A549 (cell line): ENCODE results near the gene ERO1A. TPM values are rescaled to one million over a fixed set of nuclear protein-coding genes. Genes with fewer than 3 reads are reported as not detected.

Experiments
- ATAC-seq, 2 experiments: fragments of 200-7000 bp in 1 of 2; fragments of >200 bp in 1 of 2; cut with Nextera tagmentation in 1 of 2; cut with Tn5 transposase in 1 of 2; 3 replicates each; pipeline versions ENCODE4 v1.8.0 to v1.9.1; 2018 to 2020; ENCODE audit warnings: mild to moderate bottlenecking in 1 of 2, moderate library complexity in 1 of 2
- CTCF ChIA-PET: fragments of 300-600 bp; sonication (Branson Sonifier 250); formaldehyde crosslinking; extraction: SDS; loops from one replicate; lab custom pipeline; 2021; ENCODE audit warnings: antibody characterized with exemption, inconsistent platforms; lab: Yijun Ruan, JAX
- POLR2A ChIA-PET: fragments of 350-600 bp; formaldehyde crosslinking; extraction: SDS; loops from one replicate; lab custom pipeline; 2021; ENCODE audit warnings: antibody characterized with exemption, inconsistent platforms; lab: Yijun Ruan, JAX
- DNase-seq, 2 experiments: peaks; one replicate each; pipeline versions ENCODE4 v3.0.0 to v3.0.0-alpha.2; 2011 to 2016; ENCODE audit warnings: low read depth in 1 of 2, low spot score in 1 of 2
- FAIRE-seq: peaks from 2 replicates; lab custom pipeline; 2011; peaks lifted over from hg19 to GRCh38; lab: Jason Lieb, UNC
- H3K27ac ChIP-seq, 2 experiments: fragments of >200 bp; sonication (Bioruptor Twin); formaldehyde crosslinking; 3 replicates each; pipeline ENCODE4 v1.5.1; 2016 to 2017
- H3K4me1 ChIP-seq: fragments of >200 bp; sonication (Bioruptor Twin); formaldehyde crosslinking; 3 replicates; pipeline ENCODE4 v1.6.1; 2016
- H3K4me2 ChIP-seq: fragments of >200 bp; sonication (Bioruptor Twin); formaldehyde crosslinking; 3 replicates; pipeline ENCODE4 v1.6.1; 2016
- H3K4me3 ChIP-seq: fragments of >200 bp; sonication (Bioruptor Twin); formaldehyde crosslinking; 3 replicates; pipeline ENCODE4 v1.5.1; 2016
- H3K9me3 ChIP-seq: fragments of >200 bp; sonication (Bioruptor Twin); formaldehyde crosslinking; 3 replicates; pipeline ENCODE4 v1.6.1; 2016
- ATOH8 ChIP-seq: fragments of 250-450 bp; sonication (Bioruptor Pico); IDR thresholded peaks from 2 replicates; pipeline ENCODE4 v1.5.0; 2020; ENCODE audit warnings: low read depth, mild to moderate bottlenecking, moderate library complexity
- CHD2 ChIP-seq: fragments of 150-350 bp; IDR thresholded peaks from 2 replicates; pipeline ENCODE4 v1.6.1; 2014; ENCODE audit warnings: low read length; ENCODE audit not compliant: partially characterized antibody
- CHD4 ChIP-seq: fragments of 200-600 bp; sonication (generic); IDR thresholded peaks from 2 replicates; pipeline ENCODE4 v1.6.1; 2016; ENCODE audit warnings: antibody characterized with exemption, mild to moderate bottlenecking, borderline replicate concordance
- CTCF ChIP-seq: fragments of >200 bp; sonication (Bioruptor Twin); formaldehyde crosslinking; IDR thresholded peaks from 3 replicates; pipeline ENCODE4 v1.5.1; 2016
- EHMT2 ChIP-seq: fragments of 200-600 bp; sonication (generic); IDR thresholded peaks from 2 replicates; pipeline ENCODE4 v1.6.1; 2016; ENCODE audit warnings: antibody characterized with exemption, low read depth, mild to moderate bottlenecking, moderate library complexity
- FOSL2 ChIP-seq, 2 experiments: fragments of 450-650 bp in 1 of 2; fragments of >200 bp in 1 of 2; sonication (Bioruptor Twin) in 1 of 2; formaldehyde crosslinking; IDR thresholded peaks; 2 replicates each; pipeline versions ENCODE4 v1.5.0 to v1.6.1; 2016 to 2020; ENCODE audit warnings: mild to moderate bottlenecking in 1 of 2, moderate library complexity in 1 of 2
- GATA3 ChIP-seq: IDR thresholded peaks from 2 replicates; pipeline ENCODE4 v1.6.1; 2012; ENCODE audit warnings: borderline replicate concordance
- HMGXB4 ChIP-seq: fragments of 250-450 bp; sonication (Bioruptor Pico); IDR thresholded peaks from 2 replicates; pipeline ENCODE4 v1.5.0; 2021; ENCODE audit warnings: mild to moderate bottlenecking, moderate library complexity, borderline replicate concordance
- HOXB5 ChIP-seq: fragments of 250-450 bp; sonication (Bioruptor Pico); IDR thresholded peaks from 2 replicates; pipeline ENCODE4 v1.5.0; 2020; ENCODE audit warnings: mild to moderate bottlenecking, moderate library complexity
- MAZ ChIP-seq: fragments of 150-350 bp; IDR thresholded peaks from 2 replicates; pipeline ENCODE4 v1.6.1; 2014; ENCODE audit warnings: antibody characterized with exemption, low read depth, low read length, borderline replicate concordance
- RAD21 ChIP-seq, 2 experiments: fragments of >200 bp in 1 of 2; sonication (Bioruptor Twin) in 1 of 2; formaldehyde crosslinking in 1 of 2; IDR thresholded peaks in 1 of 2; conservative IDR thresholded peaks in 1 of 2; 2 replicates in 1 of 2; 3 replicates in 1 of 2; pipeline ENCODE4 v1.6.1; 2012 to 2018; ENCODE audit warnings: inconsistent platforms in 1 of 2
- RARB ChIP-seq: fragments of 250-450 bp; sonication (Bioruptor Pico); IDR thresholded peaks from 2 replicates; pipeline ENCODE4 v1.8.0; 2021; ENCODE audit warnings: mild to moderate bottlenecking, moderate library complexity
- REST ChIP-seq: fragments of 200-600 bp; sonication (generic); IDR thresholded peaks from 2 replicates; pipeline ENCODE4 v1.6.1; 2016; ENCODE audit warnings: antibody characterized with exemption, mild to moderate bottlenecking, moderate library complexity
- RNF2 ChIP-seq: fragments of 200-600 bp; sonication (generic); IDR thresholded peaks from 2 replicates; pipeline ENCODE4 v1.6.1; 2016; ENCODE audit warnings: low read depth, mild to moderate bottlenecking, antibody characterized with exemption, moderate library complexity, borderline replicate concordance
- ZSCAN20 ChIP-seq: fragments of 250-450 bp; sonication (Bioruptor Pico); IDR thresholded peaks from 2 replicates; pipeline ENCODE4 v1.8.0; 2022; ENCODE audit warnings: mild to moderate bottlenecking, moderate library complexity
- WGBS: methylation state at CpG from one replicate; pipeline ENCODE4 v1.1.6; 2017; ENCODE audit errors: missing lambda C conversion rate; 5-methylcytosine and 5-hydroxymethylcytosine counted together
- polyA plus RNA-seq, 4 experiments: library from polyadenylated mRNA; depleted of rRNA in 3 of 4; stranded (reverse); fragments of >200 nt; fragmentation: RNase III in 1 of 4; extraction: RNeasy Plus Mini Kit Qiagen cat#74134 plus additional on column Dnase treatment in 1 of 4; gene quantifications; 2 replicates in 3 of 4; 3 replicates in 1 of 4; pipeline ENCODE4 v1.2.3, GENCODE V29; 2011 to 2017
- TF ChIP-seq, protein P1 (sequence below): fragments of >200 bp; sonication (Bioruptor Twin); formaldehyde crosslinking; IDR thresholded peaks from 2 replicates; pipeline ENCODE4 v1.6.1; 2016

The ERO1A gene
- polyA plus RNA-seq, 2 of the 4 experiments (the other 2 are of a cell fraction): 39.2 to 69.1 TPM

DNA sequence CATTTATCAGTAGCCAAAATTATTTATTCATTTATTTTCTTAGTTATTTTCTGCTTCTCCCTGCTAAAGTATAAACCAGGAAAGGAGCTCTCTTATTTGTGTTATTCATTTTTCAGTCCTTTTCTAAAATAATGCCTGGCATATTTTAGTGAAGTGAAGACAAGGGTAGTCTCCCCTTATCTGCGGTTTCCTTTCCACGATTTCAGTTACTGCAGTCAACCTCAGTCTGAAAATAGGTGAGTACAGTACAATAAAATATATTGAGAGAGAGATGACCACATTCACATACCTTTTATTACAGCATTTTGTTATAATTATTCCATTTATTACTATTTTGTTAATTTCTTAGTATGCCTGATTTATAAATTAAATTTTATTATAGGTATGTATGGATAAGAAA lies 85.2 kb downstream of the ERO1A start:
- DNase-seq: no peak
- no peak overlapping the region for H3K4me2 ChIP-seq
- CTCF ChIA-PET: no interaction called here

More for the DNA sequence above, 85.2 kb downstream of the ERO1A start:
- POLR2A ChIA-PET: no interaction called here
- H3K4me3 ChIP-seq: no peak overlapping the region
- no peaks in the 10 kb centered on the region for H3K9me3 ChIP-seq
- no peak overlapping the region for H3K27ac ChIP-seq
- H3K4me1 ChIP-seq: no peaks in the 10 kb centered on the region
- FAIRE-seq: no peak
- TF ChIP-seq ZSCAN20: no peak
- no peak for TF ChIP-seq REST
- no peak for TF ChIP-seq RNF2
- no peak for TF ChIP-seq EHMT2
- no peak for TF ChIP-seq RAD21 (conservative IDR thresholded peaks at IDR 0.05 in 1 of 2, IDR thresholded peaks at IDR 0.05 in 1 of 2)
- TF ChIP-seq RARB (CRISPR knock-in tag): no peak
- no peak for TF ChIP-seq HMGXB4 (CRISPR knock-in tag)
- TF ChIP-seq GATA3: no peak
- TF ChIP-seq MAZ: no peak
- TF ChIP-seq ATOH8: no peak
- TF ChIP-seq HOXB5 (CRISPR knock-in tag): no peak
- TF ChIP-seq, protein P1, sequence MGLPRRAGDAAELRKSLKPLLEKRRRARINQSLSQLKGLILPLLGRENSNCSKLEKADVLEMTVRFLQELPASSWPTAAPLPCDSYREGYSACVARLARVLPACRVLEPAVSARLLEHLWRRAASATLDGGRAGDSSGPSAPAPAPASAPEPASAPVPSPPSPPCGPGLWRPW: no peak
- no peak for TF ChIP-seq CHD4
- no peak for TF ChIP-seq CTCF
- no peak for TF ChIP-seq FOSL2 (IDR thresholded peaks at IDR 0.05)
- TF ChIP-seq FOSL2 (CRISPR knock-in tag; IDR thresholded peaks at IDR 0.05): no peak
- no peak for TF ChIP-seq CHD2
- TF ChIP-seq, all 56 proteins: peak for 0
- 80% methylated on average over 2 of the region's 2 CpGs for WGBS
- ATAC-seq: no peak
